Bronchial epithelial cell (primary cell): ENCODE data around the gene CSRNP2. TPM values are rescaled to one million over a fixed set of nuclear protein-coding genes. Genes with fewer than 3 reads are reported as not detected.
A peak's percentile ranks its signal among the peaks of the same experiment; 100 is the strongest.

ENCODE experiments used
- DNase-seq: peaks from one replicate; pipeline ENCODE4 v3.0.0-alpha.2; 2010; ENCODE audit warnings: low read depth
- FAIRE-seq: peaks from 2 replicates; lab custom pipeline; 2011; peaks lifted over from hg19 to GRCh38; lab: Jason Lieb, UNC
- H3K27me3 ChIP-seq: 2 replicates; pipeline ENCODE4 v1.5.1; 2011; ENCODE audit warnings: low read length; ENCODE audit not compliant: control insufficient read depth, insufficient read depth
- H3K36me3 ChIP-seq: 2 replicates; pipeline ENCODE4 v1.5.1; 2011; ENCODE audit warnings: low read length; ENCODE audit not compliant: control insufficient read depth, insufficient read depth
- H3K4me3 ChIP-seq: 2 replicates; pipeline ENCODE4 v1.5.1; 2011; ENCODE audit warnings: mild to moderate bottlenecking, low read depth, low read length, control low read depth
- total RNA-seq: library from RNA; depleted of rRNA; stranded (reverse); fragments of >200 nt; gene quantifications from 2 replicates; pipeline ENCODE4 v1.2.1, GENCODE V29; 2014
- TF ChIP-seq, protein P1 (sequence below): IDR thresholded peaks from 2 replicates; pipeline ENCODE4 v1.5.1; 2011; ENCODE audit warnings: mild to moderate bottlenecking, moderate library complexity, low read length, control low read depth, inconsistent platforms; ENCODE audit not compliant: insufficient read depth, severe bottlenecking

CSRNP2 gene
- total RNA-seq, 1 donor from 2014 or later = 14.5 TPM

DNA sequence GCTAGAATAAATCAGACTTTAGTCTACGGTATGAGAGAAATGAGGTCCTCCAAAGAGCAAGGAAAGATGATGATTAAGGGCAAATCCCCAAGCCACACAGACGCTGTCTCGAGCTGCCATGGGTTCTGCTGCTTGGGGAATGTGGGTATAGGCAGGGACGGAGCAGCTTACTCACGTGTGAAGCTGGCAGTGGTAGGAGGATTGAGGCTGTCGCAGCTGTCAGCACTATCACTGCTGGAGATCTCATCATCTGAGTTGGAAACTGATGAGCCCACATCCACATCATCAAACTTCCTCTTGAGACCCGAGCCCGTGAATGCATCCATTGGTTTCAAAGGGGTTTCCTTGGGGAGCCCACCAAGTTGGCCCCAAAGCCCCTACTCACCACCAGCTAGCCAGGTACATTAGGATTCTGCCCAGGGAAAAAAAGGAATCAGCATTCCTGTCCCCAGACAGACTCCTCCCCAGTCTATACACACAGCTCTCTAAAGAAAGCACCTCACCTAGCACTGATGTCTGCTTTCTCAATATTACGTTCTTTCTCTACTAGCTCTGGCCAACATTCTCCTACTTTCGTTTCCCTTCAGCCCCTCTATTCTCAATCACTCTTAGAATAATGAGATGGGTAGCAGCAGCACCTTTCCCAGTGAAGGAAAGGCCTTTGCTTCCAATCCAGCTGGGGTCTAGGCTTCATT, 7.0 kb downstream of the CSRNP2 start:
- DNase-seq (no peak), FAIRE-seq (no peak)
- H3K36me3 ChIP-seq = peaks cover 9% of the 10 kb centered on the region
- TF ChIP-seq, protein P1, sequence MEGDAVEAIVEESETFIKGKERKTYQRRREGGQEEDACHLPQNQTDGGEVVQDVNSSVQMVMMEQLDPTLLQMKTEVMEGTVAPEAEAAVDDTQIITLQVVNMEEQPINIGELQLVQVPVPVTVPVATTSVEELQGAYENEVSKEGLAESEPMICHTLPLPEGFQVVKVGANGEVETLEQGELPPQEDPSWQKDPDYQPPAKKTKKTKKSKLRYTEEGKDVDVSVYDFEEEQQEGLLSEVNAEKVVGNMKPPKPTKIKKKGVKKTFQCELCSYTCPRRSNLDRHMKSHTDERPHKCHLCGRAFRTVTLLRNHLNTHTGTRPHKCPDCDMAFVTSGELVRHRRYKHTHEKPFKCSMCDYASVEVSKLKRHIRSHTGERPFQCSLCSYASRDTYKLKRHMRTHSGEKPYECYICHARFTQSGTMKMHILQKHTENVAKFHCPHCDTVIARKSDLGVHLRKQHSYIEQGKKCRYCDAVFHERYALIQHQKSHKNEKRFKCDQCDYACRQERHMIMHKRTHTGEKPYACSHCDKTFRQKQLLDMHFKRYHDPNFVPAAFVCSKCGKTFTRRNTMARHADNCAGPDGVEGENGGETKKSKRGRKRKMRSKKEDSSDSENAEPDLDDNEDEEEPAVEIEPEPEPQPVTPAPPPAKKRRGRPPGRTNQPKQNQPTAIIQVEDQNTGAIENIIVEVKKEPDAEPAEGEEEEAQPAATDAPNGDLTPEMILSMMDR = no peak
- no peaks in the 10 kb centered on the region for H3K27me3 ChIP-seq
- no peak overlapping the region for H3K4me3 ChIP-seq

GRCh38 chr12:51075390-51075789, 8.0 kb downstream of the CSRNP2 start:
- Histone ChIP-seq H3K36me3 (peaks cover 10% of the 10 kb centered on the region), H3K4me3 (no peak overlapping the region), H3K27me3 (no peaks in the 10 kb centered on the region)
- TF ChIP-seq, protein P1 = no peak
- DNase-seq (no peak), FAIRE-seq (no peak)

DNA sequence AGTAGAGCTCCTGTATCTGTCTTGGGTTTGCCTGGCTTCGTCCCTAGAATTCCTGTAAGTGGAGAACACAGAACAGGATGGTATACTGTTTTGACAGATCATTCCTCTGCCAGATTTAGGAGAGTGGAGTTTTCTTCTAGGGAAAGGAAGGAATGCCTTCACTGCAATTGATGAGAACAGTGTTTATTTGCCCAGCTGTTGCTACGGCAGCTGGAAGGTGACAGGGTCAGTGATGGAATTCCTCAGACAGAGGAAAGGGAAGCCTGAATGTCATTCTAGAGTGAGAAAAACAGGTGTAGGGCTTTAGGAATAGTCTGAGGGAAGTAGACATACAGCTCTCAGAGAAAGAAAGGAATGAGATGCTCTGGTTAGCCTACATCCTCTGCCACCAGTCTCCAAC, 11.7 kb downstream of the CSRNP2 start:
- Histone ChIP-seq H3K27me3 (no peaks in the 10 kb centered on the region), H3K4me3 (no peak overlapping the region), H3K36me3 (peaks cover 23% of the 10 kb centered on the region)
- no peak for DNase-seq
- TF ChIP-seq, protein P1 = no peak
- no peak for FAIRE-seq

GRCh38 chr12:51070004-51070403, 13.4 kb downstream of the CSRNP2 start:
- peak; percentile 78 for DNase-seq
- peak; percentile 73 for FAIRE-seq
- Histone ChIP-seq H3K4me3 (no peak overlapping the region), H3K36me3 (peaks cover 24% of the 10 kb centered on the region), H3K27me3 (no peaks in the 10 kb centered on the region)
- TF ChIP-seq, protein P1 = no peak

- Histone ChIP-seq H3K27me3 (no peaks in the 10 kb centered on the region), H3K36me3 (peaks cover 31% of the 10 kb centered on the region), H3K4me3 (no peak overlapping the region)
- DNase-seq (no peak), FAIRE-seq (no peak)
- TF ChIP-seq, protein P1 = no peak
Observed at GRCh38 chr12:51067771-51068170, 15.6 kb downstream of the CSRNP2 start.

DNA sequence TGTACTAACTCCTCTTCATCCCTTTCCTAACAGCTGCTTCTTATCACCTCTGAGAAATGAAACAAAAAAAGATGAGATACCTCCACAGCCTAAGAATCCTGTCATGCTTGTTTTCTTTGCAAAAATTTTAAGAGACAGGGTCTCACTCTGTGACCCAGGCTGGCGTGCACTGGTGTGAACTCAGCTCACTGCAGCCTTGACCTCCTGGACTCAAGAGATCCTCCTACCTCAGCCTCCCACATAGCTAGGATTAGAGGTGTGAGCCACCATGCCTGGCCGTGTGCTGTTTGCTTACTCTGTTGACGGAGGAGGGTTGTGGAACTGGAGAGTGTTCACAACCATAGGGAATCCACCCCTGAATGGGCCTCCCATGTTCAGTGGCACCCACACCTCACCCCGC, 16.2 kb downstream of the CSRNP2 start:
- Histone ChIP-seq H3K27me3 (no peaks in the 10 kb centered on the region), H3K4me3 (no peak overlapping the region), H3K36me3 (peaks cover 30% of the 10 kb centered on the region)
- no peak for FAIRE-seq
- no peak for DNase-seq
- TF ChIP-seq, protein P1 = no peak
